SK-N-SH treated with all-trans-retinoic acid at 6 μM for 48 hours (cell line): ENCODE data around the gene CLEC1A.

Experiments used
- ATAC-seq: fragments of 200-7000 bp; cut with Tn5 transposase; 3 replicates; pipeline ENCODE4 v1.9.1; 2020; ENCODE audit warnings: mild to moderate bottlenecking, moderate library complexity
- CSDC2 ChIP-seq: fragments of 250-450 bp; sonication (Bioruptor Pico); IDR thresholded peaks from 2 replicates; pipeline ENCODE4 v1.5.0; 2020; ENCODE audit warnings: mild to moderate bottlenecking, moderate library complexity
- CSRNP3 ChIP-seq: fragments of 250-450 bp; sonication (Bioruptor Pico); IDR thresholded peaks from 2 replicates; pipeline ENCODE4 v1.5.1; 2021; ENCODE audit warnings: mild to moderate bottlenecking, moderate library complexity
- ESRRG ChIP-seq: fragments of 250-450 bp; sonication (Bioruptor Pico); IDR thresholded peaks from 2 replicates; pipeline ENCODE4 v1.6.1; 2021; ENCODE audit warnings: mild to moderate bottlenecking
- GLIS3 ChIP-seq: fragments of 250-450 bp; sonication (Bioruptor Pico); IDR thresholded peaks from 2 replicates; pipeline ENCODE4 v1.5.0; 2020; ENCODE audit warnings: mild to moderate bottlenecking, moderate library complexity
- ISL1 ChIP-seq: fragments of 250-450 bp; sonication (Bioruptor Pico); IDR thresholded peaks from 2 replicates; pipeline ENCODE4 v2.1.2; 2022; ENCODE audit warnings: mild to moderate bottlenecking, moderate library complexity
- OSR1 ChIP-seq: fragments of 250-450 bp; sonication (Bioruptor Pico); IDR thresholded peaks from 2 replicates; pipeline ENCODE4 v1.8.0; 2022; ENCODE audit warnings: moderate library complexity, mild to moderate bottlenecking, inconsistent platforms
- POU6F1 ChIP-seq: fragments of 250-450 bp; sonication (Bioruptor Pico); IDR thresholded peaks from 2 replicates; pipeline ENCODE4 v1.8.0; 2021; ENCODE audit warnings: low read depth, mild to moderate bottlenecking, moderate library complexity, borderline replicate concordance
- PPARA ChIP-seq: fragments of 250-450 bp; sonication (Bioruptor Pico); IDR thresholded peaks from 2 replicates; pipeline ENCODE4 v1.5.0; 2020; ENCODE audit warnings: mild to moderate bottlenecking, borderline replicate concordance
- RARB ChIP-seq: fragments of 250-450 bp; sonication (Bioruptor Pico); IDR thresholded peaks from 2 replicates; pipeline ENCODE4 v1.8.0; 2021; ENCODE audit warnings: mild to moderate bottlenecking, moderate library complexity
- SNAI2 ChIP-seq: fragments of 250-450 bp; sonication (Bioruptor Pico); IDR thresholded peaks from 2 replicates; pipeline ENCODE4 v1.5.0; 2020; ENCODE audit warnings: mild to moderate bottlenecking, moderate library complexity
- TCF4 ChIP-seq: fragments of 250-450 bp; sonication (Bioruptor Pico); IDR thresholded peaks from 2 replicates; pipeline ENCODE4 v1.8.0; 2021; ENCODE audit warnings: mild to moderate bottlenecking, moderate library complexity, borderline replicate concordance
- TOX ChIP-seq: fragments of 250-450 bp; sonication (Bioruptor Pico); IDR thresholded peaks from 2 replicates; pipeline ENCODE4 v1.8.0; 2021; ENCODE audit warnings: mild to moderate bottlenecking, moderate library complexity, borderline replicate concordance
- TSHZ2 ChIP-seq: fragments of 250-450 bp; sonication (Bioruptor Pico); IDR thresholded peaks from 2 replicates; pipeline ENCODE4 v1.5.0; 2020; ENCODE audit warnings: mild to moderate bottlenecking, moderate library complexity
- ZC3H10 ChIP-seq: fragments of 250-450 bp; sonication (Bioruptor Pico); IDR thresholded peaks from 2 replicates; pipeline ENCODE4 v1.5.1; 2021; ENCODE audit warnings: mild to moderate bottlenecking, moderate library complexity
- ZFP3 ChIP-seq: fragments of 250-450 bp; sonication (Bioruptor Pico); IDR thresholded peaks from 2 replicates; pipeline ENCODE4 v1.5.0; 2020; ENCODE audit warnings: mild to moderate bottlenecking, moderate library complexity
- ZFP30 ChIP-seq: fragments of 450-650 bp; formaldehyde crosslinking; IDR thresholded peaks from 2 replicates; pipeline ENCODE4 v1.5.0; 2022; ENCODE audit warnings: mild to moderate bottlenecking, moderate library complexity
- ZNF565 ChIP-seq: fragments of 450-650 bp; formaldehyde crosslinking; conservative IDR thresholded peaks from 2 replicates; pipeline ENCODE4 v1.5.0; 2020; ENCODE audit warnings: low read depth, mild to moderate bottlenecking, moderate library complexity
- ZNF70 ChIP-seq: fragments of 450-650 bp; formaldehyde crosslinking; IDR thresholded peaks from 2 replicates; pipeline ENCODE4 v1.5.0; 2020; ENCODE audit warnings: mild to moderate bottlenecking, moderate library complexity
- ZNF8 ChIP-seq: fragments of 450-650 bp; formaldehyde crosslinking; IDR thresholded peaks from 2 replicates; pipeline ENCODE4 v1.5.0; 2020; ENCODE audit warnings: mild to moderate bottlenecking, moderate library complexity
- TF ChIP-seq, protein P1 (sequence below): fragments of 250-450 bp; sonication (Bioruptor Pico); IDR thresholded peaks from 2 replicates; pipeline ENCODE4 v1.8.0; 2020; ENCODE audit warnings: mild to moderate bottlenecking, moderate library complexity, borderline replicate concordance
- TF ChIP-seq, protein P2 (sequence below): fragments of 250-450 bp; sonication (Bioruptor Pico); IDR thresholded peaks from 2 replicates; pipeline ENCODE4 v1.5.1; 2020; ENCODE audit warnings: low read depth, mild to moderate bottlenecking, moderate library complexity

CLEC1A gene

DNA sequence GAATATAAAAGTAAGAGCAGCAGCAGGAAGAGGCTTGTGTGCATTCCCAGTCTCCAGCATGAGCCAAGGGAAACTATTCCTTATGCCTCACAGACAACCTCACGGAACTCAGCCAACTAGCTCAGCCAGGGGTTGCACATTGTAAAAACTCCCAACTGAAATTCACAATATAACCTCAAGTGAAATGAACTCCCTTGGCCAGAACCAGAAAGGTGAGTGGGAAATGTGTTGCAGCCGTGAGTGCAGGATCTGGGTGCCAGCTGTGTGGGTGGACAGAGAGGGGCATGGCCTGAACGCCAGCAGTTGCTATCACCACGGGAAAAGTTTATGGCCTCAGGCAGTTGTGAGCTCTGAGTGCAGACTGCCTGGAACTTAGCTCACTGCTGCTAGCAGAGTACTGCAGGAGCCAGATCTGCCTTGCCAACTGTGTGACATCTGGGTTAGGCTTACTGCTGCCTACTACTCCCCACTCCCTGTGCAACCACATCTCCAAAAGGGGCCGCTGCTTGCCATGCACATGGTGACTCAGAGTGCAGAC lies 2.3 kb upstream of the CLEC1A start:
- TF ChIP-seq, protein P1, sequence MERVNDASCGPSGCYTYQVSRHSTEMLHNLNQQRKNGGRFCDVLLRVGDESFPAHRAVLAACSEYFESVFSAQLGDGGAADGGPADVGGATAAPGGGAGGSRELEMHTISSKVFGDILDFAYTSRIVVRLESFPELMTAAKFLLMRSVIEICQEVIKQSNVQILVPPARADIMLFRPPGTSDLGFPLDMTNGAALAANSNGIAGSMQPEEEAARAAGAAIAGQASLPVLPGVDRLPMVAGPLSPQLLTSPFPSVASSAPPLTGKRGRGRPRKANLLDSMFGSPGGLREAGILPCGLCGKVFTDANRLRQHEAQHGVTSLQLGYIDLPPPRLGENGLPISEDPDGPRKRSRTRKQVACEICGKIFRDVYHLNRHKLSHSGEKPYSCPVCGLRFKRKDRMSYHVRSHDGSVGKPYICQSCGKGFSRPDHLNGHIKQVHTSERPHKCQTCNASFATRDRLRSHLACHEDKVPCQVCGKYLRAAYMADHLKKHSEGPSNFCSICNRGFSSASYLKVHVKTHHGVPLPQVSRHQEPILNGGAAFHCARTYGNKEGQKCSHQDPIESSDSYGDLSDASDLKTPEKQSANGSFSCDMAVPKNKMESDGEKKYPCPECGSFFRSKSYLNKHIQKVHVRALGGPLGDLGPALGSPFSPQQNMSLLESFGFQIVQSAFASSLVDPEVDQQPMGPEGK (CRISPR knock-in tag), result no peak
- TF ChIP-seq ZFP30 (CRISPR knock-in tag) (no peak), TCF4 (CRISPR knock-in tag) (no peak), PPARA (no peak), CSRNP3 (CRISPR knock-in tag) (no peak), ZFP3 (CRISPR knock-in tag) (no peak), OSR1 (CRISPR knock-in tag) (no peak), ZNF565 (CRISPR knock-in tag) (no peak), TOX (CRISPR knock-in tag) (no peak), GLIS3 (no peak), CSDC2 (CRISPR knock-in tag) (no peak), ESRRG (CRISPR knock-in tag) (no peak), TSHZ2 (CRISPR knock-in tag) (no peak)
- ATAC-seq, result no peak; the same call in 2 of the 3 replicates

GRCh38 chr12:10097521-10097920 lies 1.3 kb downstream of the CLEC1A start:
- no peak for ATAC-seq
- TF ChIP-seq CSRNP3 (CRISPR knock-in tag) (no peak), ZNF565 (CRISPR knock-in tag) (no peak), ZC3H10 (CRISPR knock-in tag) (no peak), TSHZ2 (CRISPR knock-in tag) (no peak), ZFP3 (CRISPR knock-in tag) (no peak), ISL1 (CRISPR knock-in tag) (no peak), CSDC2 (CRISPR knock-in tag) (no peak)
- TF ChIP-seq, protein P2, sequence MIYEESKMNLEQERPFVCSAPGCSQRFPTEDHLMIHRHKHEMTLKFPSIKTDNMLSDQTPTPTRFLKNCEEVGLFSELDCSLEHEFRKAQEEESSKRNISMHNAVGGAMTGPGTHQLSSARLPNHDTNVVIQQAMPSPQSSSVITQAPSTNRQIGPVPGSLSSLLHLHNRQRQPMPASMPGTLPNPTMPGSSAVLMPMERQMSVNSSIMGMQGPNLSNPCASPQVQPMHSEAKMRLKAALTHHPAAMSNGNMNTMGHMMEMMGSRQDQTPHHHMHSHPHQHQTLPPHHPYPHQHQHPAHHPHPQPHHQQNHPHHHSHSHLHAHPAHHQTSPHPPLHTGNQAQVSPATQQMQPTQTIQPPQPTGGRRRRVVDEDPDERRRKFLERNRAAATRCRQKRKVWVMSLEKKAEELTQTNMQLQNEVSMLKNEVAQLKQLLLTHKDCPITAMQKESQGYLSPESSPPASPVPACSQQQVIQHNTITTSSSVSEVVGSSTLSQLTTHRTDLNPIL, result no peak

- no peak for ATAC-seq
- TF ChIP-seq ZNF8 (no peak), SNAI2 (no peak), RARB (CRISPR knock-in tag) (no peak), ZNF70 (CRISPR knock-in tag) (no peak), POU6F1 (CRISPR knock-in tag) (no peak), TSHZ2 (CRISPR knock-in tag) (no peak), ZFP3 (CRISPR knock-in tag) (no peak)
These were observed 2.8 kb downstream of the CLEC1A start for GRCh38 chr12:10095971-10096370.
